Trophoblast cell (in vitro differentiated cells and primary cell): Measurements from ENCODE around the gene BTBD9.
A peak's percentile ranks its signal among the peaks of the same experiment; 100 is the strongest.

Experiments
- DNase-seq, 2 donors: peaks; one replicate each; pipeline ENCODE4 v3.0.0-alpha.2; 2016
- H2AFZ ChIP-seq: 2 replicates; pipeline ENCODE4 v1.6.1; 2013; ENCODE audit warnings: low read length, moderate library complexity, mild to moderate bottlenecking; ENCODE audit not compliant: insufficient read depth, poor library complexity
- H2AK5ac ChIP-seq: 2 replicates; pipeline ENCODE4 v1.6.1; 2013; ENCODE audit warnings: mild to moderate bottlenecking, low read length
- H2BK120ac ChIP-seq: 2 replicates; pipeline ENCODE4 v1.6.1; 2013; ENCODE audit warnings: low read length, mild to moderate bottlenecking, moderate library complexity; ENCODE audit not compliant: insufficient read depth, poor library complexity
- H2BK12ac ChIP-seq: 2 replicates; pipeline ENCODE4 v1.6.1; 2013; ENCODE audit warnings: mild to moderate bottlenecking, low read length, moderate library complexity
- H2BK5ac ChIP-seq: 2 replicates; pipeline ENCODE4 v1.6.1; 2013; ENCODE audit warnings: low read length, low read depth, moderate library complexity, mild to moderate bottlenecking; ENCODE audit not compliant: poor library complexity
- H3K14ac ChIP-seq: 2 replicates; pipeline ENCODE4 v1.6.1; 2013; ENCODE audit warnings: mild to moderate bottlenecking, low read length
- H3K18ac ChIP-seq: 2 replicates; pipeline ENCODE4 v1.6.1; 2013; ENCODE audit warnings: mild to moderate bottlenecking, low read length
- H3K23ac ChIP-seq: 2 replicates; pipeline ENCODE4 v1.6.1; 2013; ENCODE audit warnings: low read length
- H3K27ac ChIP-seq: 2 replicates; pipeline ENCODE4 v1.5.1; 2013; ENCODE audit warnings: low read depth, mild to moderate bottlenecking, inconsistent platforms, low read length, moderate library complexity
- H3K27me3 ChIP-seq: 2 replicates; pipeline ENCODE4 v1.6.1; 2013; ENCODE audit warnings: inconsistent platforms, mild to moderate bottlenecking, low read length, moderate library complexity; ENCODE audit not compliant: insufficient read depth
- H3K36me3 ChIP-seq, 2 experiments: 1 replicate in 1 of 2; 2 replicates in 1 of 2; pipeline ENCODE4 v1.6.1; 2013; ENCODE audit warnings: low read length in 2 of 2, mild to moderate bottlenecking in 2 of 2, moderate library complexity in 1 of 2; ENCODE audit not compliant: insufficient read depth in 2 of 2, control insufficient read depth in 1 of 2
- H3K4ac ChIP-seq: 2 replicates; pipeline ENCODE4 v1.6.1; 2013; ENCODE audit warnings: low read depth, mild to moderate bottlenecking, low read length, moderate library complexity
- H3K4me1 ChIP-seq, 2 experiments: 1 replicate in 1 of 2; 2 replicates in 1 of 2; pipeline ENCODE4 v1.6.1; 2013; ENCODE audit warnings: low read length in 2 of 2, mild to moderate bottlenecking in 2 of 2, moderate library complexity in 1 of 2; ENCODE audit not compliant: insufficient read depth in 2 of 2, control insufficient read depth in 1 of 2
- H3K4me2 ChIP-seq: 2 replicates; pipeline ENCODE4 v1.6.1; 2013; ENCODE audit warnings: inconsistent platforms, mild to moderate bottlenecking, low read length, moderate library complexity
- H3K4me3 ChIP-seq: 2 replicates; pipeline ENCODE4 v1.5.1; 2013; ENCODE audit warnings: mild to moderate bottlenecking, low read depth, low read length, inconsistent platforms
- H3K79me1 ChIP-seq: one replicate; pipeline ENCODE4 v1.6.1; 2013; ENCODE audit warnings: low read length
- H3K79me2 ChIP-seq: 2 replicates; pipeline ENCODE4 v1.6.1; 2013; ENCODE audit warnings: low read length, mild to moderate bottlenecking; ENCODE audit not compliant: control insufficient read depth, insufficient read depth, poor library complexity
- H3K9ac ChIP-seq: 2 replicates; pipeline ENCODE4 v1.6.1; 2013; ENCODE audit warnings: mild to moderate bottlenecking, low read length
- H3K9me3 ChIP-seq: 2 replicates; pipeline ENCODE4 v1.6.1; 2013; ENCODE audit warnings: low read depth, mild to moderate bottlenecking, control low read depth, inconsistent platforms, low read length; ENCODE audit not compliant: insufficient read depth
- H4K12ac ChIP-seq: 2 replicates; pipeline ENCODE4 v1.6.1; 2013; ENCODE audit warnings: low read depth, mild to moderate bottlenecking, low read length, moderate library complexity
- H4K8ac ChIP-seq: 2 replicates; pipeline ENCODE4 v1.6.1; 2013; ENCODE audit warnings: low read depth, mild to moderate bottlenecking, low read length, moderate library complexity
- H4K91ac ChIP-seq: one replicate; pipeline ENCODE4 v1.6.1; 2013; ENCODE audit warnings: low read depth, mild to moderate bottlenecking, low read length, moderate library complexity
- WGBS: extraction: QIAGEN DNeasy Blood & Tissue Kit; methylation state at CpG from one replicate; pipeline ENCODE4 v1.1.7; 2013; ENCODE audit warnings: missing lambda C conversion rate; ENCODE audit not compliant: insufficient read length, insufficient coverage; ENCODE audit errors: extremely low coverage; 5-methylcytosine and 5-hydroxymethylcytosine counted together

BTBD9 gene

GRCh38 chr6:38259736-38260135 lies 380.0 kb downstream of the BTBD9 start:
- H3K4ac ChIP-seq, result no peak overlapping the region
- no peaks in the 10 kb centered on the region for H3K79me2 ChIP-seq
- peaks cover 9 to 24% of the 10 kb centered on the region in 2 experiments for H3K4me1 ChIP-seq
- H3K9me3 ChIP-seq, result no peaks in the 10 kb centered on the region
- H2BK5ac ChIP-seq, result no peak overlapping the region
- H2BK12ac ChIP-seq, result no peak overlapping the region
- H3K79me1 ChIP-seq, result peaks cover 16% of the 10 kb centered on the region
- no peak overlapping the region for H3K27ac ChIP-seq
- no peak overlapping the region for H4K12ac ChIP-seq
- H3K9ac ChIP-seq, result no peak overlapping the region
- H3K36me3 ChIP-seq, result no peaks in the 10 kb centered on the region
- no peak overlapping the region for H4K91ac ChIP-seq
- no peaks in the 10 kb centered on the region for H3K27me3 ChIP-seq
- no peak overlapping the region for H3K4me2 ChIP-seq
- WGBS, result no CpG with 5 or more reads among the region's 2 CpGs
- no peak overlapping the region for H3K23ac ChIP-seq
- H3K18ac ChIP-seq, result no peak overlapping the region
- no peak for DNase-seq
- H2BK120ac ChIP-seq, result no peak overlapping the region
- H3K14ac ChIP-seq, result no peak overlapping the region
- no peak overlapping the region for H4K8ac ChIP-seq
- no peak overlapping the region for H3K4me3 ChIP-seq
- H2AFZ ChIP-seq, result no peak overlapping the region
- H2AK5ac ChIP-seq, result no peak overlapping the region

- no peak overlapping the region for H3K9ac ChIP-seq
- H3K18ac ChIP-seq, result no peak overlapping the region
- DNase-seq, result peak in 1 of 2 donors; percentile 23
- no peak overlapping the region for H3K4ac ChIP-seq
- no peak overlapping the region for H4K12ac ChIP-seq
- no peaks in the 10 kb centered on the region for H3K9me3 ChIP-seq
- H3K14ac ChIP-seq, result no peak overlapping the region
- no peak overlapping the region for H3K27ac ChIP-seq
- H2BK12ac ChIP-seq, result no peak overlapping the region
- no peak overlapping the region for H2AFZ ChIP-seq
- H3K4me2 ChIP-seq, result no peak overlapping the region
- peak overlapping the region; percentile 60 for H4K8ac ChIP-seq
- no peaks in the 10 kb centered on the region for H3K36me3 ChIP-seq
- H3K4me3 ChIP-seq, result no peak overlapping the region
- H3K27me3 ChIP-seq, result no peaks in the 10 kb centered on the region
- H2BK120ac ChIP-seq, result no peak overlapping the region
- H3K79me2 ChIP-seq, result no peaks in the 10 kb centered on the region
- no peak overlapping the region for H4K91ac ChIP-seq
- no peaks in the 10 kb centered on the region for H3K4me1 ChIP-seq
- no peak overlapping the region for H2AK5ac ChIP-seq
- no CpG with 5 or more reads among the region's 9 CpGs for WGBS
- no peaks in the 10 kb centered on the region for H3K79me1 ChIP-seq
- no peak overlapping the region for H3K23ac ChIP-seq
- no peak overlapping the region for H2BK5ac ChIP-seq
Measured at GRCh38 chr6:38248500-38249234, 391.1 kb downstream of the BTBD9 start.

GRCh38 chr6:38245295-38245694 lies 394.4 kb downstream of the BTBD9 start:
- H3K23ac ChIP-seq, result no peak overlapping the region
- no peak overlapping the region for H4K91ac ChIP-seq
- H3K9ac ChIP-seq, result no peak overlapping the region
- DNase-seq, result no peak
- H3K4me1 ChIP-seq, result no peaks in the 10 kb centered on the region
- H3K4me3 ChIP-seq, result no peak overlapping the region
- H2AK5ac ChIP-seq, result no peak overlapping the region
- H3K4ac ChIP-seq, result no peak overlapping the region
- H3K4me2 ChIP-seq, result no peak overlapping the region
- no peaks in the 10 kb centered on the region for H3K36me3 ChIP-seq
- no peak overlapping the region for H3K18ac ChIP-seq
- no peak overlapping the region for H2BK5ac ChIP-seq
- no peaks in the 10 kb centered on the region for H3K27me3 ChIP-seq
- H3K14ac ChIP-seq, result no peak overlapping the region
- H3K27ac ChIP-seq, result no peak overlapping the region
- no peak overlapping the region for H4K12ac ChIP-seq
- H4K8ac ChIP-seq, result no peak overlapping the region
- H3K9me3 ChIP-seq, result no peaks in the 10 kb centered on the region
- no CpG with 5 or more reads among the region's 3 CpGs for WGBS
- no peak overlapping the region for H2BK120ac ChIP-seq
- no peaks in the 10 kb centered on the region for H3K79me2 ChIP-seq
- no peak overlapping the region for H2BK12ac ChIP-seq
- H2AFZ ChIP-seq, result no peak overlapping the region
- H3K79me1 ChIP-seq, result no peaks in the 10 kb centered on the region

GRCh38 chr6:38244869-38245268 lies 394.9 kb downstream of the BTBD9 start:
- no peak overlapping the region for H2AFZ ChIP-seq
- no peak overlapping the region for H2BK120ac ChIP-seq
- H3K27ac ChIP-seq, result no peak overlapping the region
- H2AK5ac ChIP-seq, result no peak overlapping the region
- no peak overlapping the region for H3K14ac ChIP-seq
- no peak overlapping the region for H3K18ac ChIP-seq
- H3K9ac ChIP-seq, result no peak overlapping the region
- DNase-seq, result no peak
- no peak overlapping the region for H4K91ac ChIP-seq
- no peak overlapping the region for H3K23ac ChIP-seq
- H3K36me3 ChIP-seq, result no peaks in the 10 kb centered on the region
- no peak overlapping the region for H4K8ac ChIP-seq
- H3K79me2 ChIP-seq, result no peaks in the 10 kb centered on the region
- H3K4ac ChIP-seq, result no peak overlapping the region
- H3K9me3 ChIP-seq, result no peaks in the 10 kb centered on the region
- H3K4me2 ChIP-seq, result no peak overlapping the region
- no CpG with 5 or more reads among the region's 3 CpGs for WGBS
- H3K27me3 ChIP-seq, result no peaks in the 10 kb centered on the region
- no peak overlapping the region for H3K4me3 ChIP-seq
- H2BK12ac ChIP-seq, result no peak overlapping the region
- no peak overlapping the region for H2BK5ac ChIP-seq
- peaks cover 0 to under 1% of the 10 kb centered on the region in 2 experiments for H3K4me1 ChIP-seq
- no peak overlapping the region for H4K12ac ChIP-seq
- H3K79me1 ChIP-seq, result no peaks in the 10 kb centered on the region
